Heart right ventricle (tissue), 16 donors: ENCODE results near the gene KCNA5. TPM values are rescaled to one million over a fixed set of nuclear protein-coding genes. Genes with fewer than 3 reads are reported as not detected.

Source experiments
- ATAC-seq, 8 donors: fragments of 200-7000 bp; cut with Tn5 transposase; one replicate each; pipeline ENCODE4 v1.9.1; 2020; ENCODE audit warnings: mild to moderate bottlenecking in 8 of 8, moderate library complexity in 8 of 8, moderate number of reproducible peaks in 1 of 8
- DNase-seq, 2 donors: peaks; one replicate each; pipeline ENCODE4 v3.0.0-alpha.2; 2020
- H3K27ac ChIP-seq, 10 donors: fragments of 200-600 bp; sonication (generic) in 2 of 10; one replicate each; pipeline versions ENCODE4 v1.5.0 to v1.8.0; 2020 to 2022; ENCODE audit warnings: mild to moderate bottlenecking in 3 of 10
- H3K27me3 ChIP-seq, 7 donors: fragments of 200-600 bp; one replicate each; pipeline ENCODE4 v1.8.0; 2021 to 2022; ENCODE audit warnings: mild to moderate bottlenecking in 2 of 7
- H3K36me3 ChIP-seq, 9 donors: fragments of 200-600 bp; sonication (generic) in 1 of 9; one replicate each; pipeline versions ENCODE4 v1.5.0 to v1.8.0; 2020 to 2022; ENCODE audit warnings: mild to moderate bottlenecking in 2 of 9
- H3K4me1 ChIP-seq, 9 donors: fragments of 200-600 bp; sonication (generic) in 1 of 9; one replicate each; pipeline versions ENCODE4 v1.5.0 to v1.8.0; 2020 to 2022; ENCODE audit warnings: mild to moderate bottlenecking in 4 of 9
- H3K4me3 ChIP-seq, 10 donors: fragments of 200-600 bp; sonication (generic) in 2 of 10; one replicate each; pipeline versions ENCODE4 v1.5.0 to v1.8.0; 2020 to 2022; ENCODE audit warnings: mild to moderate bottlenecking in 7 of 10, moderate library complexity in 2 of 10
- H3K9me3 ChIP-seq, 11 donors: fragments of 200-600 bp in 10 of 11; sonication (generic) in 2 of 11; one replicate each; pipeline versions ENCODE4 v1.5.0 to v1.8.0; 2013 to 2022; ENCODE audit warnings: mild to moderate bottlenecking in 2 of 11, control low read depth in 1 of 11, moderate library complexity in 1 of 11
- WGBS, 2 donors: extraction: QIAGEN DNeasy Blood & Tissue Kit; methylation state at CpG; one replicate each; pipeline ENCODE4 v1.1.7; 2013; ENCODE audit warnings: inconsistent platforms in 1 of 2; 5-methylcytosine and 5-hydroxymethylcytosine counted together
- intact Hi-C, 10 donors: fragments of 100-400 bp; cut with DNase I; formaldehyde crosslinking; loops; one replicate each; pipeline versions ENCODE4 v1.11.1 to v1.14.2; 2022
- polyA plus RNA-seq, 2 donors: library from polyadenylated mRNA; stranded (reverse); fragments of 200-250 nt; gene quantifications; one replicate each; pipeline ENCODE4 v1.2.3, GENCODE V29; 2013
- total RNA-seq, 10 donors: library from RNA; stranded (reverse); fragmentation: NEBNext Ultra II Directional in 3 of 10; extraction: Animal tissue kit (Norgen Biotek cat#: 25700) in 3 of 10; gene quantifications; one replicate each; pipeline versions ENCODE4 v1.2.1 to v1.2.4, GENCODE V29; 2021 to 2023
- TF ChIP-seq, protein P1 (sequence below), 9 donors: fragments of 200-600 bp; sonication (generic) in 2 of 9; IDR thresholded peaks; one replicate each; pipeline versions ENCODE4 v1.5.0 to v1.8.0; 2021 to 2022; ENCODE audit warnings: antibody characterized with exemption in 9 of 9, mild to moderate bottlenecking in 5 of 9, moderate library complexity in 1 of 9
- donor health status: Arrhythmogenic right ventricular cardiomyopathy.
- donor health status: ischemic (EF 13 %, LVEDD 7.1; RV severe dilation, severe dysfunction).
- donor health status: healthy with polysubstance abuse.
- donor health status: DM: no; HTN: yes; CAD: no.
- donor health status: DM: no; HTN: no; CAD: no.
- donor health status: ischemic (EF 25% LVEDD 6.9; RV normal size, moderate dysfunction).
- donor health status: ischemic (EF 25% LVEDD 5.7; RV mildly dilated, moderate dysfunction).
- donor health status: healthy.
- donor health status: DM: yes; HTN: yes; CAD: no.
- donor health status: Ischemic cardiomyopathy.
- donor health status: ischemic (EF 35%, LVEDD 5.7; RV mildly dilated, moderate dysfunction).
- donor health status: nonischemic (EF 11% LVEDD 7.7; RV severe dilation, severe dysfunction).
- donor health status: DM: yes; HTN: yes; CAD: no.
- donor health status: PGD.
- donor health status: ischemic (EF 29% LVEDD 5.4; RV normal size, mild dysfunction).
- donor health status: nonischemic (EF 23%, LVEDD 6.1; RV moderate dilation, normal function).

KCNA5 gene
- total and polyA plus RNA-seq, 12 donors: 1.4 to 5.8 (median 2.8) TPM

DNA sequence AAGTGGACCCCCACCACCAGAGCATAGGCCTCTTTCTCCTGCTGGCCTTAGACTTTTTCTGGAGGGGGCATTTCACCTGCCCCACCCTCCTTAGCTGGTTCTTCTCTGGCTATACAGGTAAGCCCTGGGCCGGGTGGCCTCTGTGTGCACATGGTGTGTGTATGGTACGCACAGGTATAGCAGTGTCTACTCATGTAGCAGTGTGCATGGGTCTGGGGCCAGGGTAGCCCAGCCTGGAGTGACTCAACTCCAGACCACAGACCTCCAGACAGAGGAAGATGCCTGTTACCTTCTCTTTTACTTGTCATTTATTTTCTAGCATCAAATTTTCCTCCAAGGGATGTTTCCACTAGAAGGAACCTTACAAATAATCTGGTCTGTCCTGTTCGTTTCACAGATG lies 6.9 kb downstream of the KCNA5 start:
- H3K4me3 ChIP-seq: no peak overlapping the region
- ATAC-seq (no peak), DNase-seq (no peak)
- no peaks in the 10 kb centered on the region for H3K9me3 ChIP-seq
- WGBS, 2 donors: 89 to 95% methylated on average over 3 of the region's 3 CpGs
- H3K36me3 ChIP-seq: no peaks in the 10 kb centered on the region
- H3K27ac ChIP-seq: no peak overlapping the region
- peaks cover 6 to 41% (median 18%) of the 10 kb centered on the region in 9 donors for H3K4me1 ChIP-seq
- TF ChIP-seq, protein P1, sequence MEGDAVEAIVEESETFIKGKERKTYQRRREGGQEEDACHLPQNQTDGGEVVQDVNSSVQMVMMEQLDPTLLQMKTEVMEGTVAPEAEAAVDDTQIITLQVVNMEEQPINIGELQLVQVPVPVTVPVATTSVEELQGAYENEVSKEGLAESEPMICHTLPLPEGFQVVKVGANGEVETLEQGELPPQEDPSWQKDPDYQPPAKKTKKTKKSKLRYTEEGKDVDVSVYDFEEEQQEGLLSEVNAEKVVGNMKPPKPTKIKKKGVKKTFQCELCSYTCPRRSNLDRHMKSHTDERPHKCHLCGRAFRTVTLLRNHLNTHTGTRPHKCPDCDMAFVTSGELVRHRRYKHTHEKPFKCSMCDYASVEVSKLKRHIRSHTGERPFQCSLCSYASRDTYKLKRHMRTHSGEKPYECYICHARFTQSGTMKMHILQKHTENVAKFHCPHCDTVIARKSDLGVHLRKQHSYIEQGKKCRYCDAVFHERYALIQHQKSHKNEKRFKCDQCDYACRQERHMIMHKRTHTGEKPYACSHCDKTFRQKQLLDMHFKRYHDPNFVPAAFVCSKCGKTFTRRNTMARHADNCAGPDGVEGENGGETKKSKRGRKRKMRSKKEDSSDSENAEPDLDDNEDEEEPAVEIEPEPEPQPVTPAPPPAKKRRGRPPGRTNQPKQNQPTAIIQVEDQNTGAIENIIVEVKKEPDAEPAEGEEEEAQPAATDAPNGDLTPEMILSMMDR (IDR thresholded peaks at IDR 0.05): no peak
- intact Hi-C loops: no loop called here
- H3K27me3 ChIP-seq: peaks cover 0 to 9% (median 0%) of the 10 kb centered on the region in 7 donors

DNA sequence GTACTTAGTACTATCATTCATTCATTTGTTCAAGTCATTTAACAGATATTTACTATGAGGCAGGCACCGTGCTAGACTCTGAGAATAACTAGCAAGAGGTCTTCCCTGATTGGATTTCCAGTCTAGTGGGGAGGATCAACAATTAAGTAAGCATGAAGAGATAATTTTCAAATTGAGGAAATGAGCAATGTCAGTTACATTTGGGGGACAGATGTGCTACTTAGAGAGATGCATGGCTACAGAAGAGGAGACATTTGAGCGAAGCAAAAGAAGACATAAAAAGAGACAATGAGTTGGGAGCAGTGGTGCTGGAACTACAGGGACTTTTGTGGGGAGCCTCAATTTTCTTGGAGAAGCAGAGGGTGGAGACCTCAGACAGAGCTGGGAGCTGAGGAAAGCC lies 7.7 kb downstream of the KCNA5 start:
- peaks cover 0 to 5% (median 0%) of the 10 kb centered on the region in 7 donors for H3K27me3 ChIP-seq
- DNase-seq (no peak), ATAC-seq (no peak)
- WGBS, 2 donors: 89 to 92% methylated on average over 2 of the region's 2 CpGs
- TF ChIP-seq, protein P1 (IDR thresholded peaks at IDR 0.05): no peak
- H3K27ac ChIP-seq: no peak overlapping the region
- no peaks in the 10 kb centered on the region for H3K36me3 ChIP-seq
- peaks cover 6 to 34% (median 18%) of the 10 kb centered on the region in 9 donors for H3K4me1 ChIP-seq
- intact Hi-C loops: no loop called here
- no peak overlapping the region for H3K4me3 ChIP-seq
- H3K9me3 ChIP-seq: no peaks in the 10 kb centered on the region

GRCh38 chr12:5051913-5052312 lies 8.2 kb downstream of the KCNA5 start:
- DNase-seq: no peak
- Histone ChIP-seq H3K27me3 (peaks cover 0 to 5% (median 0%) of the 10 kb centered on the region in 7 donors), H3K36me3 (no peaks in the 10 kb centered on the region), H3K27ac (no peak overlapping the region), H3K4me1 (peaks cover 6 to 28% (median 14%) of the 10 kb centered on the region in 9 donors), H3K9me3 (no peaks in the 10 kb centered on the region), H3K4me3 (no peak overlapping the region)
- 67 to 86% methylated on average over 1 of the region's 1 CpG for WGBS, 2 donors
- no peak for ATAC-seq
- TF ChIP-seq, protein P1 (IDR thresholded peaks at IDR 0.05): no peak
- intact Hi-C loops: no loop called here

DNA sequence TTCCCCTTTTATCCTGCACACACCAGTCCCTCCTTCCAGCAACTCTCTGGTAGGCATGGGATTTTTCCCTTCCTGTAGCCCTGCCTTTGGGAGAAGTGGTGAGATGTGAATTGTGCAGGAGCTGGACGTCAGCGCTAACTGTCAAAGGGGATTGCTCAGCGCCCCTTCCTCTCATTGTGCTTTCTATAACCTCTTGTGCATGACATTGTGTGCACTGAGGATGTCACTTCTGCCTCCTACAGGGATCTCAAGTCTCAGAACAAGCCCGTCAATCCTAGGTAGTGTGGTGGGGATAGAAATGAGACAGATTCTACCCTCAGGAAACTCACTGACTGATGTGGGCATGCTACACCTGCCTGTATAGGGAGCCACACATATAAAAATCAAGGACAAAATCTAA lies 8.7 kb downstream of the KCNA5 start:
- 74 to 80% methylated on average over 4 of the region's 4 CpGs for WGBS, 2 donors
- ATAC-seq (no peak), DNase-seq (no peak)
- Histone ChIP-seq H3K27me3 (peaks cover 0 to 4% (median 0%) of the 10 kb centered on the region in 7 donors), H3K27ac (no peak overlapping the region), H3K4me1 (peaks cover 3 to 23% (median 12%) of the 10 kb centered on the region in 9 donors), H3K36me3 (no peaks in the 10 kb centered on the region), H3K9me3 (no peaks in the 10 kb centered on the region), H3K4me3 (no peak overlapping the region)
- intact Hi-C loops: no loop called here
- TF ChIP-seq, protein P1 (IDR thresholded peaks at IDR 0.05): no peak
